GM18909 (cell line): ENCODE data around the gene SETBP1.

Source experiments
- ATAC-seq: cut with Tn5 transposase; IDR thresholded peaks from one replicate; pipeline ENCODE4 v1.9.1; 2021; ENCODE audit warnings: mild to moderate bottlenecking; ENCODE audit not compliant: unreplicated experiment, poor library complexity

SETBP1 gene

GRCh38 chr18:44727291-44727690, 46.6 kb downstream of the SETBP1 start:
- ATAC-seq: no peak

- peak; percentile 31 for ATAC-seq
Measured at GRCh38 chr18:44729631-44730101, 49.0 kb downstream of the SETBP1 start.

GRCh38 chr18:44730803-44731529, 50.3 kb downstream of the SETBP1 start:
- ATAC-seq: no peak

- no peak for ATAC-seq
Measured at GRCh38 chr18:44731530-44732237, 51.0 kb downstream of the SETBP1 start.

- ATAC-seq: no peak
Measured at GRCh38 chr18:44732238-44732563, 51.5 kb downstream of the SETBP1 start.

DNA sequence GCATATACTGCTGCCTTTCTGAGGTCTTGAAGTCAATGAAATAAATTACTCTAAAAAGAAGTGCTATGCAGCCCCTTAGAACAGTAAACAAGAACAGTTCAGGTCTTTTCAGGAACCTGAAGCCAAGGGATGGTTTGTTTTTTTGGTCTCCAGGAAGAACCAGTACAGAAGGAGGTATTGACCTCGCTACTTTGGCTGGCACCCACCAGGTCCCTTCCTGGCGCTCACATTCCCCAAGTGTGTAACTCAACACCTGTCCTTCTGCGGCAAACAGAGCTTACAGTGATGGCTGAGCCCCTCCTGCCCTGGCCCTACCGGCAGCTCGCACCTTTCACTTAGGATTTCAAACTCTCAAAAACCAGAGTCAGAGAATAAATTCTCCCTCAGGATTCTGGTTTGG, 51.9 kb downstream of the SETBP1 start:
- ATAC-seq: no peak

- ATAC-seq: no peak
Measured at GRCh38 chr18:44733069-44733753, 52.5 kb downstream of the SETBP1 start.

GRCh38 chr18:44733754-44734465, 53.2 kb downstream of the SETBP1 start:
- no peak for ATAC-seq

- ATAC-seq: no peak
Measured at GRCh38 chr18:44735096-44735495, 54.4 kb downstream of the SETBP1 start.

DNA sequence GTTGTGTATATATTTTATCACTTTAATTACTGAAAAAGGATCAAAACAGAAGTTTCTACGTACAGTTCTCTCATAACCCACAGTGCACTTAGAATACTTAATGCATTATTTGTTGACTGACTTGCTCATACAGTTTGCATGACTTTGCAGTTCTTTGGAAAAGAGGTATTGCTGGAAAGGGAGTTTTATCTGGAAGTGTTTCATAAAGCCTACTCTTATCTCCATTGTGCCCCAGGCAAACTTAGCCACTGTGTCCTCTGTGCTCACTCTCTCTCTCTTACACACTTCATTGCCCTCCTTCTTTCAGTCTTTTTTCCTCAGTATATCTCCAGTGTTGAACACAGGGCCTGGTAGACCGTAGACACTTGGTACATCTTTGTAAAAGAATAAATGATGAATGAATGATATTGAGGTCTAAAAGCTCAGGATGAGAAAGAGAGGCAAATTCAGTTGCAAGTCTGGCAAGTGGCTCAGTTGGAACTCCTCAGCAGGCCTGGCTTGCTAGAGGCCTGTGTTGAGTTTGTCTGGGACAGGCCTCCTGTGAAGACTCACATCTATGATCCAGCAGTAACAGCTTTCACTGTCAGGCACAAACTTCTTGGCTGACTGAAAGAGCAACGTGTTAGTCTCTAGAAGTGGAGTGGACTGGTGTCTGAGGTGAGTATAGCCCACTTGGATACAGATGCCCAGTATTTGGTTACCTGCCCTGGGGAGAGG, 56.1 kb downstream of the SETBP1 start:
- ATAC-seq: no peak

DNA sequence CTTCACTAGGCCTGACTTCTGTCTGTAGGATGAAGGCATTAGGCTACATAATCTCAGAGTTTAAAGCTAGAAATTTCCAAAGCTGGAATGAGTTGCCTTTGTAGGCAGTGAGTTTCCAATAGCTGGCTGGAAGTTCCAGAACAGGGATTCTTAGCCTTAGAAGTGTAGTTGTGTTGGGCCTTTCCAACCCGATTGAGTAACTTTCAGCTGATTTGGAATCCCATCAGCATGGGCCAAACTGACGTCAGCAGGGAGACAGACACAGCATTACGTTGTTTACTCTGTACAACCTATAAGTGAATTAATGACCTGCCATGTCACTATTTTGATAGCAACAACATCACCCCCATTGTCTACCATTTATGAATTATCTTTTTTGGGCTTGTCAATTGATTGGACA, 56.9 kb downstream of the SETBP1 start:
- no peak for ATAC-seq

DNA sequence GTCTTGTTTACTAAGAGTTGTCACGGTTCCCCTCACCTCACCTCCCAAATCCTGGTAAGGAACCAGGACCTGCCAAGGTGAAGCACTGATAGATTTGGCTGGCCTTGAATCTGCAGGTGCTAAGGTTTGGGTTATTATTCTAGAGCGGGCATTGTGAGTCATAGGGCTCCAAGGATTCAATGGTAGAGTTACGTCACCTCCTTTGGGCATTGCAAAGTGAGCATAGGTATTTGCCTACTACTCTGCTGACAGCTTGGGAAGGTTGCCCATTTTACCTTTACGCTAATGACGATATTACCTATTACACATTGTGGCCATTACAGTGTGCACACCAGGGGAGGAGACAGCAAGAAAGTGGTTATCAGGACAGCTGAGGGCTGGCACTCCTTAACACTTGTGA, 59.3 kb downstream of the SETBP1 start:
- ATAC-seq: no peak

- no peak for ATAC-seq
Measured at GRCh38 chr18:44741085-44741484, 60.4 kb downstream of the SETBP1 start.

- ATAC-seq: no peak
Measured at GRCh38 chr18:44741511-44741910, 60.8 kb downstream of the SETBP1 start.

- ATAC-seq: no peak
Measured at GRCh38 chr18:44742126-44742525, 61.4 kb downstream of the SETBP1 start.

DNA sequence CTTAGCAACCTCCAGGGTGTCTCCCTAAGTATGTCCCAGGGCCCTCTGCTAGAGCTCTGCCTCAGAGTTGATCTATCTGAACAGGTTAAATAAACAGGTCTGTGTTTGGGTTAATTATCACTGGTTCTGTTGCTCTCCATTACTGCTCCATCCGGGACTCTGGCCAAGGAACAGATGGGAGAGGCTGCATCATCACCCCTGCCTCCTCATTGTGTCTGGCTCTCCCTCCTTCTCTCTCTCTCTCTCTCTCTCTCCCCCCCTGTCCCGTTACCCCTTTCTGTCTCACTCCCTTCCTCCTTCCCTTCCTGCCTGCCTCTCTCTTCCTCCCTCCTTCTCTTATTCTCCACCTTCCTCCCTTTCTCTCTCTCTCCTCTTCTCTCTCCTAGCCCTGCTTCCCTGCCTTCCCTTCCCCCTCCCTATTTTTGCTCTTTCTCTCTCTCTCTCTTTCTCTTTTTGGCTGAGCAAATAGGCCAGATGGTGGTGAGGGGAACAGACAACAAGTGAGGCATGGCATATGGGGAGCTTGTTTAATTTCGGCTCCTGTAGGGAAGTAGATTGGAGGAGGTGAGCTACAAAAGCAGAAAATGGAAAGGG, 62.1 kb downstream of the SETBP1 start:
- no peak for ATAC-seq

- ATAC-seq: no peak
Measured at GRCh38 chr18:44743631-44744030, 62.9 kb downstream of the SETBP1 start.

- ATAC-seq: no peak
Measured at GRCh38 chr18:44744161-44745121, 63.8 kb downstream of the SETBP1 start.

DNA sequence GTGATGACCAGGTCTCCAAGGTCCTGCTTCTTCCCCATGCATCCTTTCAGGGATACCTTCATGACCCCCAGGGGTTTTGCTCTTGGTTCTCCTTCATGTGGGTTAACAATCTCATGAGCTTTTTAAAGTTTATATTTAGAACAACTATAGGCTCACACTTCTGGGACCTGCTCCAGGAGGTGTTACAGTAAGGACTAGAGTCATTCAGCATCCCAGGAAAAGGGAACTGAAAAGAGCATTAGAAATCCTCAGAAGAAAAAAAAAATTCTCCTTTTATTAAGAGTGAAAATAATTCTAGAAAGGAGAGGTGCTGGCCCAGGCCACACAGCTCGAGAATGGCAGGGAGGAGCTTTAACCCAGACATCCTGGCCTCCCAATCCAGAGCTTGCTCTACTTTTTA, 66.5 kb downstream of the SETBP1 start:
- ATAC-seq: no peak
